GM18505 (cell line): ENCODE results near the gene PF4V1.

ENCODE experiments used
- ATAC-seq: cut with Tn5 transposase; IDR thresholded peaks from one replicate; pipeline ENCODE4 v1.9.1; 2021; ENCODE audit not compliant: unreplicated experiment
- POLR2A ChIP-seq: IDR thresholded peaks from 4 replicates; pipeline ENCODE4 v1.6.1; 2011; ENCODE audit warnings: borderline replicate concordance; ENCODE audit not compliant: insufficient read depth, insufficient read length; ENCODE audit errors: extremely low read depth

Gene PF4V1

DNA sequence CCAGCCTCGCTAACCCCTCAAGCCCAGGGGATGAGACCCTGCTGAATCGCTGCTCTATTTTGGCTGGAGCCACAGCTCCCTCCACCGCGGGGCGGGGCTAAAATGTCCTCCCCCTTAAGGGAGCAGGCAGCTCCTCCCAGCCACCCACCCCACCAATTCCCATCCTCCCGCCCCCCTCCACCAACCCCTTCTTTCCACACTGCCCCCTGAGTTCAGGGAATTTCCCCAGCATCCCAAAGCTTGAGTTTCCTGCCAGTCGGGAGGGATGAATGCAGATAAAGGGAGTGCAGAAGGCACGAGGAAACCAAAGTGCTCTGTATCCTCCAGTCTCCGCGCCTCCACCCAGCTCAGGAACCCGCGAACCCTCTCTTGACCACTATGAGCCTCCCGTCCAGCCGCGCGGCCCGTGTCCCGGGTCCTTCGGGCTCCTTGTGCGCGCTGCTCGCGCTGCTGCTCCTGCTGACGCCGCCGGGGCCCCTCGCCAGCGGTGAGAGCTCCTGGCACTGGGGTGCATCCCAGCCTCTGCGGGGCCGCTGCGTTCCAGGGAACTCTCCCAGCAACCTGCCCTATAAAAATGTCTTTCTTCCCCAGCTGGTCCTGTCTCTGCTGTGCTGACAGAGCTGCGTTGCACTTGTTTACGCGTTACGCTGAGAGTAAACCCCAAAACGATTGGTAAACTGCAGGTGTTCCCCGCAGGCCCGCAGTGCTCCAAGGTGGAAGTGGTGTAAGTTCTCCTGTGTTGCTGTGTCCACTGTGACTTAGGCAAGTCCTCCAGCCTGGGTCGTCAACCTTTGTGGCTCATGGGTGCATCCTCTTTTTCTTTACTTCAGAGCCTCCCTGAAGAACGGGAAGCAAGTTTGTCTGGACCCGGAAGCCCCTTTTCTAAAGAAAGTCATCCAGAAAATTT, 16.5 kb upstream of the PF4V1 start, which contains the start of gene CXCL6:
TSS of gene CXCL6 (plus strand) at position 306 of the 907 bp plus-strand sequence. CDS start at position 379, 73 bp downstream.
- no peak for ATAC-seq
- TF ChIP-seq POLR2A = no peak

DNA sequence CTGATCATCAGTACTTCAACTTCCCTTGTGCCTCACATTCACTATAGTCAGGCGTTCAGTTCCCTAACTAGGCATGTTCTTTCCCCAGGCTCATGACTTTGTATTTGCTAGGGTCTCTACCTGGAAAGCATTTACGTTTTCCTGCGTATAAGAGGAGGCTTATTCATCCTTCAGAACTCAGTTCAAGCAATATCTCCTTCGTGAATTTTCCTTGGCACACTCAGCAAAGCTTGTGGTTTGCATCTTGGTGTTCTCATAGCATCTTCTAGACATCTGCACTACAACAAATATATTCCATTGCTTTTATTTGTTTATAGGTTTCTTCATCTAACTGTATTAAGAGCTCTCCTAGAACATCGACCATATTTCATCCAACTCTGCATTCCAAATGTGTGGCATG, 14.0 kb upstream of the PF4V1 start:
- TF ChIP-seq POLR2A = no peak
- no peak for ATAC-seq

DNA sequence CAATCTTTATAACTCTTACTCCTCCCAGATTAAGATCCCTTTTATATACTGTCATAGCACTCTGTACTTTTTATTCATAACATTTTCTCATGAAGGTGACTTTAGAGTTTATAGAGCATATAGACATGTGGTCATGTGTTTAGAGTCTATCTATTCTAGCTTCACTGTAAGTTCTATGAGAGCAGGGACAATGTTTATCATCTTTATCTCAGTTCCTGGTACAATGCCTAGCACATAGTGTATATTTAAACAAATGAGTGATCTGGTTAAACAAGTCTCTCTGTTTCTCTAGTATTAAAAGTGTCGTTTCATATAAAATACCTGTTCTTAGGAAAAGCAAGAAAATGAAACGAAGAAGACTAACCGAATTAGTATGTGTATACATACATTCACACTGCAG, 13.4 kb upstream of the PF4V1 start:
- TF ChIP-seq POLR2A = no peak
- no peak for ATAC-seq

DNA sequence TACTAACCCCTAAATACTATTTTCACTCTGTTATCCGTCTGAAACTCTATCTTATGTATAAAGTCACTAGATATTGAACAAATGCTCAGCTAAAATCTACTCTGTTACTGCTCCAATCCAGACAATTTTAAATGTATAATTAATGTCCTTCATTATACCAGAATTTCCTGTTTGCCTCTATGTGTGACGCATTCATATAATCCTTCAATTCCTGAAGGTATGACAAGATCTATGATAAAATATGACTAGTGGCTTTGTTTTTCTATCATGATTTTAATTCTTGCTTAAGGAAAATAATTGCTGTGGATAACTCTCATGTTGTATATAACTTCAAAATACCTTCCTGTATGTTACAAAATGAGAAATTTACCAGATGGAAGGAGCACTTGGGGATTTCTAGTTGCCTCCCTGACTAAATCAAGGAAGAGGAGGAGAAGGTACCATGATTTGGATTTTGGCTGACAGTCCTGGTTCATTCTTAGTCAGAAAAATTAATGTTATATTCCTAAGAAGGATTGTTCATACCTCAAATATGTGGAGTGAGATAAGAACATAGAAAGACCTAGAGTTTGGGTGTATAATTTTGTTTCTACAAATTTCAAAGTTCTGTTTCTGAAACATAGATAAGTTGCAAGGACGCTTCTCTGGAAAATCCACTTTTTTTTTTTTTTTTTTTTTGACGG, 11.7 kb upstream of the PF4V1 start:
- no peak for ATAC-seq
- TF ChIP-seq POLR2A = no peak

DNA sequence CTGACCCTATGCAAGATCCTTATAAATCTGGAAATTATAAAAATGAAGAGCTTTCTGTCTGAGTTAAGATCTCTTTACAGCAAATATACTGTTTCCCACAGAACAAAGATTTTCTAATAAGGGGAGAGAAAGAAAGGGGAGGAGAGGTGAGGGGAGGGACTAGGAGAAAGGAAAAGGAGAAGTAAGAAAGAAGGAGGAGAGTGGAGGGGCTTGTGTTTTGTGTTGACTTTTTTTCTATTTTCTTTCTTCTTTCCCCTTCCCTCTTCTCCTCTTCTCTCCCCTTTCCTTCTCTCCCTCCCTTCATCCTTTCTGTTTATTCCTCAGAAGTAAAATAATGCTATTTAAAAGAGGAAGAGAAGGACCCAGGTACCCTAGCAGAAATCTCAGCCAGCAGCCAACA, 10.4 kb upstream of the PF4V1 start:
- no peak for ATAC-seq
- TF ChIP-seq POLR2A = no peak

DNA sequence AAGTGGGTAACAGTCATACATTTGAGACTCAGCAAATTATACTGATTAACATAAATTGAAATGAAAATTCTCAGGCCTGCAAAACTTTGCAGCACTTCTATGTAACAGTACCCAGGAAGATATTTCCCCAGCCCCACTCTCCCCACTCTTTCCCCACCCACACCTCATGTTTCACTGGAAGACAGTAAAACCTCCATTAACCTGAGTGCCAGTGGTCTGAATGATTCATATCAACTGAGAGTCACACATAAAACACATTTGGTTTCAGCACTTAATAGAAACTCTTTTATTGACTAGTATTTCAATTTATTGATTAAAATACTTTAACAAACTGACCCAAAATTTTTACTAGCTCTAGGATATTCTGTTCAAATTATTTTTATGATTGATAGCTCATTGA, 9.7 kb upstream of the PF4V1 start:
- ATAC-seq = no peak
- no peak for TF ChIP-seq POLR2A

DNA sequence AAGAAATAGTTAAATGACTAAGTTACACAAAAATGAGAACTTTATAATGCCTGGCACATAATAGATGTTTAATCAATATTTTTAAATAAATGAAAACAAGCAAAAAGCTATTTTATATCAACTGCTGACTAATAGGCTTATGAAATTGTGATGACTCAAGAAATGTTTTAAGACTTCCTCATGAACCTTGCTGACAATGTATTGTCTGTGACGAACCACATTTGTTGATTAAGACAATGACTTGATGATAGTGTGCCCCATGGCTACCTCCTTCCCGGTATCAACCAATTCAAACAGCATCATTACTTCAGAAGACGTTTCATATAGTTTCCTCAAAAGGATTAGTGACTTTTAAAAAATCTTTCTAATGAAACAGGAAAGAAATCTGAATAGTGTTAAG, 8.8 kb upstream of the PF4V1 start:
- TF ChIP-seq POLR2A = no peak
- ATAC-seq = no peak

DNA sequence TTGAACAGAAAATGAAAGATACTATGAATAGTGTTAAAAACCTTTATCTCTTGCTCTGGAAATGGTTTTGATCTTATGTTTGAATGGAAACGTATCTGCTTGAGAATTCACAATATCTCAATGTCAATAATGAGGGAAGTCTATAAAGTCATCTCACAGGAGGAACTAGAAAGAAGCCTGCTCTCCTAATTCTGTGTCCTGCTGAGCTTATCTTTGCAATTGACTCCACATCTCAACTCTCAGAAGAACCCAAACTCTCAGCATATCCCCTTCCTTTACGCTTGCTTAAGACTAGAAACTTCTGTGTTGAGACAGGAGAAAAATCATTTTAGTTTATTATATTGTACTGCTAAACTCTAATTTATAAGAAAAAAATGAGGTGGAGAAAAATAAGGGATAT, 8.3 kb upstream of the PF4V1 start:
- no peak for TF ChIP-seq POLR2A
- ATAC-seq = no peak

DNA sequence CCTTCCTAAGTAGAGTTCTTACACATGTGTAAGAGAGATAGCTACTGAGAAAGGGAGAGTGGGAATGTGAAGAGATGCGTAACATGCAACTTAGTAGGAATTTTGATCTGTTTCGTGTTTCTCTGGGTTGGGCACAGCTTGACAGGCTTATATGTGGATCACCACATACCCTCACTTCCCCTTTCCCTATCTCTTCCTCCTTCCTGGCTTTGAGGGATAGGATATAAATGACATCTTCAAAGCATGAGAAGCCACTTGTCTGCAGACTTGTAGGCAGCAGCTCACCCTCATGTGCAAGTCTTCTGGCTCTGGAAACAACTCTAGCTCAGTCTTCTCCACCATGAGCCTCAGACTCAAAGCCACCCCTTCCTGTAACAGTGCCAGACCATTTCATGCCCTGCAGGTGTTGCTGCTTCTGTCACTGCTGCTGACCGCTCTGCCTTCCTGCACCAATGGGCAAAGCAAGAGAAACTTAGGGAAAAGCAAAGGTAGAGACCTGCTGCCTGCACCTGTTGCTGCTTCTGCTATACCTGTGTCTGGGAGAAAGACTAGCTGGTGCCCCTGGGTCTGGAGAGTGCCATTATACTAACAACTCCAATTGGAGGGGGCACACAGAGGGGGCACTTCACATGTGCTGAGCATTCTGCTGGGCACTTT, 5.4 kb upstream of the PF4V1 start:
- no peak for ATAC-seq
- no peak for TF ChIP-seq POLR2A

DNA sequence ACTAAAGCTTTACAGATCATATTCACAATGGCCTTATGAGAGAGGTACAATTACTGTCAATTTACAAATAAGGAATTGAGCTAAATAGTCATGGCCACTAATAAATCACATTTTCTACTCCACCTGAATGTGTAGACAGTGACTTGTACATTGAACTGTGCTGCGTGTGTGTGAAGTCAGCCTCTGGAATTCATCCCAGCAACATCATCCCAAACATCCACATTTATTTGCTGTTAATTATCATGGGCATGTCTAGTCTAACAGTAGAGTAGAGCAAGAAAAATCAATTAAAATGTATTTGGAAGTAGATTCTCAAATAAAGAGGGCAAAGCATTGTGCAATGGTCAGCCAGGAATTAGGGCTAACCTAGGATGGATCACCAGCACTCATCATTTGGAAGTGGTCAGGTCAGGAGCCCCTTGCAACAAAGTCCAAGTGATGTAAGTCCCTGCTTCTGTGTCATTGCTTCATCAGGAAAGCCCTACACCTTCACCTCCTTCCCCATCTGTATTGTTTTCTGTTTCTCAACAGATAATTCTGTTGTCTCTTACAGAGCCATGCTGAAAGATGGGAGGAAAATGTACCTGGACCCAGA, 4.8 kb upstream of the PF4V1 start:
- no peak for ATAC-seq
- no peak for TF ChIP-seq POLR2A

DNA sequence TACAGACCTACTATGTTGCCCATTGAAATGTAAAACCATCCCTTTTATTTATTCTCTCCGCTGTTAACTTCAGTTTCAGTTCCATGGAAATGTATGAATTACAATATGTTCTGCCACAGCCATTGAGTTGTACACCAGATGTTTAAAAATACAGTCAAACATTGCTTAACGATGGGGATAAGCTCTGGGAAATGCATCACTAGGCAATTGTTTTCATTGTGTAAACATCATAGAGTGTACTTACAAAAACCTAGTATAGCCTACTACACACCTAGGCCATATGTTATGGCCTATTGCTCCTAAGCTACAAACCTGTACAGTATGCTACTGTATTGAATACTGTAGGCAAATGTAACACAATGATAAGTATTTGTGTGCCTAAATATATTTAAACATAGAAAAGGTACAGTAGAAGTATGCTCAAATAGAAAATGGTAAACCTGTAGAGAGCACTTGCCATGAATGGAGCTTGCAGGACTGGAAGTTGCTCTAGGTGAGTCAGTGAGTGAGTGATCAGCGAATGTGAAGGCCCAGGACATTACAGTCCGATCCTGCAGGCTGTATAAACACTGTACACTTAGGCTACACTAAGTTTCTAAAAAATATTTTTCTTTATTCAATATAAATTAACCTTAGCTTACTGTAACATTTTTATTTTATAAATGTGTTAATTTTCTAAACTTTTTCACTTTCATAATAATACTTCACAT, 2.7 kb upstream of the PF4V1 start:
- ATAC-seq = no peak

DNA sequence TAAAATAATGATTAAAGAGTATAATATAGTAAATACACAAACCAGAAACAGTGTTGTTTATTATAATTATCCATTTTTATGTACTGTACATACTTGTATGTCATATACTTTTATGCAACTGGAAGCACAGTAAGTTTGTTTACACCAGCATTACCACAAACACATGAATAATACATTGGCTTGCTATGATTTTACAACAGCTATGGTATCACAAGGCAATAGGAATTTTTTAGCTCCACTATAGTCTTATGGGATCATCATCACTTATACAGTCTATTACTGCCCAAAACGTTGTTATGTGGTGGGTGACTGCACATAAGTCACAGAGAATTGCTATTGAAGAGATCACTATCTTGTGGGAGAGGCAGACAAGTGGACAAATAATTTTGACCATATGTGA, 1.8 kb upstream of the PF4V1 start:
- TF ChIP-seq POLR2A = no peak

More for the DNA sequence above, 2.7 kb upstream of the PF4V1 start:
- no peak for TF ChIP-seq POLR2A

DNA sequence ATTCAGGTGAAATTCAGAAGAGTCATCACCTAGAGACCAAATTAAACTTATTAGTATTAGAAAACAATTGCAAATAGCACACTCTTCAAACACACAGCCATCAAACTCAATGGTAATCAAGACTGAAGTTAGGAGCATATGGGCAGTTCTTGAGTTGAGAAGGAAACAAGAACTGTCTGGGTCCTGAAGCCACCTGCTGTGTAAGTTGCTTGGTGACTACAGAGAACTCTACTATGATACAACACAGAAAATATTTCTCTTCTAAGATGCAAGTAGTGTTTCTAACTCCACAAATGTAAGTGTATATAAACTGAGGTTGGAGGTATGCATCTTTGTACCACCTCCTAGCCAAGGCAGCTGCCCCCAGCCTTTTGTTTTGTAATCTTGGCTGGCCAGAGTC, 325 bp upstream of the PF4V1 start:
- no peak for ATAC-seq
- no peak for TF ChIP-seq POLR2A

More for the DNA sequence above, 1.8 kb upstream of the PF4V1 start:
- ATAC-seq = no peak

DNA sequence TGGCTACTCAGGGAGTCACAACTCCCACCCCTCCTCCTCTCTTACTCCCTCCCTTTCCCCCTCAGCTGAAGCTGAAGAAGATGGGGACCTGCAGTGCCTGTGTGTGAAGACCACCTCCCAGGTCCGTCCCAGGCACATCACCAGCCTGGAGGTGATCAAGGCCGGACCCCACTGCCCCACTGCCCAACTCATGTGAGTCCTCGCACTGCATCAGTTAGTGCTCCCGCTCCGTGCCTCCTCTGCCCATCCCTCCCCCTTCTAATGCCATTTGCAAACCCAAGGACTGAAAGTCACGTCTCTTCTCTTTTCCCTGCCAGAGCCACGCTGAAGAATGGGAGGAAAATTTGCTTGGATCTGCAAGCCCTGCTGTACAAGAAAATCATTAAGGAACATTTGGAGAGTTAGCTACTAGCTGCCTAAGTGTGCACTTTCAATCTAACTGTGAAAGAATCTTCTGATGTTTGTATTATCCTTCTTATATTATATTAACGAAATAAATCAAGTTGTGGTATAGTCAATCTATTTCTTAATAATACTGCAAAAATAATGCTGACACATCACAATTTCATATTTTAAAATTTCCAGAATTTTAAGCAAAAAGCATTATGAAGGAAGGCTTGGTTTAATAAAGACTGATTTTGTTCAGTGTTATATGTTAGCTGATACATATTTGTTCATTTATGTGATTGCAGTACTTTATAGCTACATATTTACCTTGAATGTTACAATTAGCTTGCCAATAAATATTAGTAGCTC, 800 bp downstream of the PF4V1 start:
- ATAC-seq = no peak
- TF ChIP-seq POLR2A = no peak
